ENCODE data around the gene LARP1B.
A peak's percentile ranks its signal among the peaks of the same experiment; 100 is the strongest.
"Not testable (repeated sequence)": the region's sequence is repeated elsewhere in the genome, so short reads cannot be mapped to it uniquely, and the experiment has no call there.

Gene LARP1B
- 27.4 reads per million, percentile 54 among the genes with 10 or more reads in this experiment for total RNA-seq

- peak; percentile 84 for DNase-seq
Measured at GRCh38 chr4:128060699-128061565, at the start of gene LARP1B. Gene LARP1B, plus strand, starts transcription at chr4:128061312. Its CDS starts 13,640 bp downstream, at chr4:128074952.

GRCh38 chr4:128025319-128025718, 35.8 kb upstream of the LARP1B start:
- no peak for DNase-seq

GRCh38 chr4:128029907-128030306, 31.2 kb upstream of the LARP1B start:
- no peak for DNase-seq

- no peak for DNase-seq
Measured at GRCh38 chr4:128031756-128032384, 29.2 kb upstream of the LARP1B start.

- no peak for DNase-seq
Measured at GRCh38 chr4:128039568-128039967, 21.5 kb upstream of the LARP1B start.

GRCh38 chr4:128047019-128047418, 14.1 kb upstream of the LARP1B start:
- DNase-seq = not testable (repeated sequence)

GRCh38 chr4:128047514-128047913, 13.6 kb upstream of the LARP1B start:
- not testable (repeated sequence) for DNase-seq

- not testable (repeated sequence) for DNase-seq
Measured at GRCh38 chr4:128051229-128051628, 9.9 kb upstream of the LARP1B start.

- DNase-seq = not testable (repeated sequence)
Measured at GRCh38 chr4:128054907-128055306, 6.2 kb upstream of the LARP1B start.

- DNase-seq = not testable (repeated sequence)
Measured at GRCh38 chr4:128055441-128056206, 5.5 kb upstream of the LARP1B start.

- DNase-seq = no peak
Measured at GRCh38 chr4:128056396-128056795, 4.7 kb upstream of the LARP1B start.

GRCh38 chr4:128060121-128060698, 902 bp upstream of the LARP1B start:
- no peak for DNase-seq

- peak; percentile 47 for DNase-seq
Measured at GRCh38 chr4:128061566-128062536, 739 bp downstream of the LARP1B start.

GRCh38 chr4:128066453-128066820, 5.3 kb downstream of the LARP1B start:
- not testable (repeated sequence) for DNase-seq

GRCh38 chr4:128068918-128069317, 7.8 kb downstream of the LARP1B start:
- no peak for DNase-seq

GRCh38 chr4:128076464-128076863, 15.4 kb downstream of the LARP1B start:
- no peak for DNase-seq

GRCh38 chr4:128095293-128095692, 34.2 kb downstream of the LARP1B start:
- DNase-seq = not testable (repeated sequence)

- DNase-seq = no peak
Measured at GRCh38 chr4:128107766-128108165, 46.7 kb downstream of the LARP1B start.

GRCh38 chr4:128123036-128123435, 61.9 kb downstream of the LARP1B start:
- no peak for DNase-seq

GRCh38 chr4:128130621-128131020, 69.5 kb downstream of the LARP1B start:
- DNase-seq = no peak

- DNase-seq = no peak
Measured at GRCh38 chr4:128134925-128135324, 73.8 kb downstream of the LARP1B start.

- DNase-seq = no peak
Measured at GRCh38 chr4:128135391-128135790, 74.3 kb downstream of the LARP1B start.

All from effector CD4-positive, alpha-beta T cell (primary cell).